Measurements from ENCODE around the gene SLC22A12.

The SLC22A12 gene

DNA sequence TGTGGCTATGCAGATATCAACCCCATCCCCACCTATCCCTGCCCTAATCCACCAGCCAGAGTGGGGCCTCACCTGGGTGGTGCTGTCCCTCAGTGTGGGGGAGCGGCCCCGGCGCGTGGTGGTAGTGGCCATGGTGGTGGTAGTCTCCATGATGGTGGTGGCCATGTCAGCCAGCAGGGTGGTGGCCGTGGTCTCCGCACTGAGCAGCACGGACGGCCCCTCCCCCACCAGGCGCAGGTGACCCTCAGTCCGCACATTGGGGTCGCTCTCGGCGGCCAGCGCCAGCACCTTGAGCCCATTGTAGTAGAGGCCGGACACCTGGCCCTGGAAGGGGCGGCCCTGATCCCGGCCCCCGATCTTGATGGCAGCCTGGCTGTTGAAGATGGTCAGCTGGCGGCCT is 31.7 kb downstream of the SLC22A12 start:
- Histone ChIP-seq H3K14ac (ENCODE audit: low read length) (no peak overlapping the region), H3K23ac (ENCODE audit: low read depth, low read length, poor library complexity) (peak overlapping the region; percentile 48), H3K9ac (ENCODE audit: low read depth, low read length, poor library complexity) (peak overlapping the region; percentile 60), H4K8ac (ENCODE audit: low read depth, low read length) (no peak overlapping the region), H3K9me3 (replicated peaks in 1 of 2; ENCODE audit: control insufficient read depth in 2 of 2, insufficient read depth in 1 of 2, low read depth in 1 of 2, low read length in 2 of 2) (no peaks in the 10 kb centered on the region), H3K27me3 (ENCODE audit: control insufficient read depth in 3 of 3, insufficient read depth in 3 of 3, low read depth in 1 of 3, low read length in 3 of 3) (no peaks in the 10 kb centered on the region), H2BK15ac (ENCODE audit: low read length) (no peak overlapping the region), H3K4ac (ENCODE audit: low read length) (no peak overlapping the region), H2BK5ac (ENCODE audit: low read length) (no peak overlapping the region), H2AK5ac (ENCODE audit: low read depth, low read length) (peak overlapping the region; percentile 61), H3K18ac (ENCODE audit: low read length) (no peak overlapping the region), H3K36me3 (replicated peaks in 1 of 2; ENCODE audit: control insufficient read depth in 2 of 2, insufficient read depth in 2 of 2, low read length in 2 of 2) (peaks cover 0 to 5% of the 10 kb centered on the region in 2 donors), H3K4me1 (ENCODE audit: control insufficient read depth in 2 of 2, insufficient read depth in 1 of 2, low read depth in 1 of 2, low read length in 2 of 2) (peaks cover 22 to 30% of the 10 kb centered on the region in 2 donors), H3K4me3 (ENCODE audit: low read length in 2 of 2) (no peak overlapping the region), H2AFZ (ENCODE audit: low read length) (no peak overlapping the region), H4K91ac (ENCODE audit: low read depth, low read length, poor library complexity) (no peak overlapping the region), H2BK120ac (ENCODE audit: low read depth, low read length) (no peak overlapping the region), H3K27ac (replicated peaks; ENCODE audit: low read length) (no peak overlapping the region), H3K4me2 (ENCODE audit: insufficient read depth, low read length, poor library complexity, severe bottlenecking) (no peak overlapping the region), H2BK12ac (ENCODE audit: low read length) (peak overlapping the region; percentile 52), H3K79me1 (ENCODE audit: low read depth, low read length) (peaks cover 2% of the 10 kb centered on the region)
- DNase-seq (ENCODE audit: low spot score): no peak
- no CpG with 5 or more reads among the region's 19 CpGs for WGBS, 2 donors (ENCODE audit: extremely low coverage in 2 of 2, insufficient read length in 2 of 2, insufficient replicate concordance in 1 of 2)

- Histone ChIP-seq H3K9ac (ENCODE audit: low read depth, low read length, poor library complexity) (no peak overlapping the region), H3K4ac (ENCODE audit: low read length) (no peak overlapping the region), H2BK15ac (ENCODE audit: low read length) (no peak overlapping the region), H3K9me3 (replicated peaks in 1 of 2; ENCODE audit: control insufficient read depth in 2 of 2, insufficient read depth in 1 of 2, low read depth in 1 of 2, low read length in 2 of 2) (no peaks in the 10 kb centered on the region), H3K4me3 (ENCODE audit: low read length in 2 of 2) (no peak overlapping the region), H3K23ac (ENCODE audit: low read depth, low read length, poor library complexity) (no peak overlapping the region), H2BK12ac (ENCODE audit: low read length) (no peak overlapping the region), H2AK5ac (ENCODE audit: low read depth, low read length) (no peak overlapping the region), H3K14ac (ENCODE audit: low read length) (no peak overlapping the region), H2BK120ac (ENCODE audit: low read depth, low read length) (no peak overlapping the region), H3K27ac (replicated peaks; ENCODE audit: low read length) (no peak overlapping the region), H4K91ac (ENCODE audit: low read depth, low read length, poor library complexity) (no peak overlapping the region), H3K79me1 (ENCODE audit: low read depth, low read length) (peaks cover 2% of the 10 kb centered on the region), H4K8ac (ENCODE audit: low read depth, low read length) (no peak overlapping the region), H3K4me2 (ENCODE audit: insufficient read depth, low read length, poor library complexity, severe bottlenecking) (no peak overlapping the region), H2AFZ (ENCODE audit: low read length) (no peak overlapping the region), H3K18ac (ENCODE audit: low read length) (peak overlapping the region; percentile 53), H3K27me3 (ENCODE audit: control insufficient read depth in 3 of 3, insufficient read depth in 3 of 3, low read depth in 1 of 3, low read length in 3 of 3) (no peaks in the 10 kb centered on the region), H2BK5ac (ENCODE audit: low read length) (no peak overlapping the region), H3K36me3 (replicated peaks in 1 of 2; ENCODE audit: control insufficient read depth in 2 of 2, insufficient read depth in 2 of 2, low read length in 2 of 2) (peaks cover 0 to 5% of the 10 kb centered on the region in 2 donors), H3K4me1 (ENCODE audit: control insufficient read depth in 2 of 2, insufficient read depth in 1 of 2, low read depth in 1 of 2, low read length in 2 of 2) (peaks cover 17 to 26% of the 10 kb centered on the region in 2 donors)
- DNase-seq (ENCODE audit: low spot score): no peak
- no CpG with 5 or more reads among the region's 4 CpGs for WGBS, 2 donors (ENCODE audit: extremely low coverage in 2 of 2, insufficient read length in 2 of 2, insufficient replicate concordance in 1 of 2)
These were observed 34.0 kb downstream of the SLC22A12 start for GRCh38 chr11:64624883-64625481.

- H3K4me2 ChIP-seq (ENCODE audit: insufficient read depth, low read length, poor library complexity, severe bottlenecking): no peak overlapping the region
- no peak overlapping the region for H3K4me3 ChIP-seq (ENCODE audit: low read length in 2 of 2)
- DNase-seq (ENCODE audit: low spot score): no peak
- H3K9me3 ChIP-seq (replicated peaks in 1 of 2; ENCODE audit: control insufficient read depth in 2 of 2, insufficient read depth in 1 of 2, low read depth in 1 of 2, low read length in 2 of 2): no peaks in the 10 kb centered on the region
- H3K9ac ChIP-seq (ENCODE audit: low read depth, low read length, poor library complexity): no peak overlapping the region
- H4K8ac ChIP-seq (ENCODE audit: low read depth, low read length): no peak overlapping the region
- no peak overlapping the region for H2AK5ac ChIP-seq (ENCODE audit: low read depth, low read length)
- H2BK5ac ChIP-seq (ENCODE audit: low read length): no peak overlapping the region
- no CpG with 5 or more reads among the region's 9 CpGs for WGBS, 2 donors (ENCODE audit: extremely low coverage in 2 of 2, insufficient read length in 2 of 2, insufficient replicate concordance in 1 of 2)
- no peak overlapping the region for H3K4ac ChIP-seq (ENCODE audit: low read length)
- peaks cover 0 to 4% (median 0%) of the 10 kb centered on the region in 3 experiments for H3K27me3 ChIP-seq (ENCODE audit: control insufficient read depth in 3 of 3, insufficient read depth in 3 of 3, low read depth in 1 of 3, low read length in 3 of 3)
- H3K18ac ChIP-seq (ENCODE audit: low read length): no peak overlapping the region
- H3K23ac ChIP-seq (ENCODE audit: low read depth, low read length, poor library complexity): no peak overlapping the region
- peak overlapping the region; percentile 55 for H2BK15ac ChIP-seq (ENCODE audit: low read length)
- H3K79me1 ChIP-seq (ENCODE audit: low read depth, low read length): peaks cover 2% of the 10 kb centered on the region
- H2BK12ac ChIP-seq (ENCODE audit: low read length): no peak overlapping the region
- H3K14ac ChIP-seq (ENCODE audit: low read length): no peak overlapping the region
- no peak overlapping the region for H4K91ac ChIP-seq (ENCODE audit: low read depth, low read length, poor library complexity)
- H2AFZ ChIP-seq (ENCODE audit: low read length): no peak overlapping the region
- peaks cover under 1 to 11% of the 10 kb centered on the region in 2 donors for H3K4me1 ChIP-seq (ENCODE audit: control insufficient read depth in 2 of 2, insufficient read depth in 1 of 2, low read depth in 1 of 2, low read length in 2 of 2)
- H3K36me3 ChIP-seq (replicated peaks in 1 of 2; ENCODE audit: control insufficient read depth in 2 of 2, insufficient read depth in 2 of 2, low read length in 2 of 2): peaks cover under 1 to 5% of the 10 kb centered on the region in 2 donors
- no peak overlapping the region for H2BK120ac ChIP-seq (ENCODE audit: low read depth, low read length)
- H3K27ac ChIP-seq (replicated peaks; ENCODE audit: low read length): peak overlapping the region; percentile 37
These were observed 35.6 kb downstream of the SLC22A12 start for GRCh38 chr11:64626637-64627036.

DNA sequence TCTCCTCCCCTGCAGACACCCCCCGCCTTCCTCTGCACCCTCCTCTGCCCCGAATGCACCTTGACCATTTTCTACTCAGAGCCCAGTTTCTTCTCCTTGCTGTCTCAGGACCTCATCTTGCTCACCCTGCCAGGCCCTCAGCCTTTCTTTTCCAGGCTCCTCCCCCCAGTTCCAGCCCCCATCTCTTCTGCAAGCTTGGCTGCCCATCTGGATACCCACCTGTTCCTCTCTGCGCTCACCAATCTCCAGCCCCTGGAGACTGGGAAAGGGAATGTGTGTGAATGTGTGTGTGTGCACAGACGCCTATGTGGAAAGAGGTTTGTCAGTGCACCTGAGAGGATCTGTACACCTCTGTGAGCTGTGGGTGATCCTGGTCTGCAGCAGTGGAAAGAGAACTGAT is 36.4 kb downstream of the SLC22A12 start:
- Histone ChIP-seq H2AFZ (ENCODE audit: low read length) (no peak overlapping the region), H3K23ac (ENCODE audit: low read depth, low read length, poor library complexity) (no peak overlapping the region), H3K4me2 (ENCODE audit: insufficient read depth, low read length, poor library complexity, severe bottlenecking) (no peak overlapping the region), H3K79me1 (ENCODE audit: low read depth, low read length) (no peaks in the 10 kb centered on the region), H4K91ac (ENCODE audit: low read depth, low read length, poor library complexity) (no peak overlapping the region), H3K18ac (ENCODE audit: low read length) (peak overlapping the region; percentile 17), H3K4me1 (ENCODE audit: control insufficient read depth in 2 of 2, insufficient read depth in 1 of 2, low read depth in 1 of 2, low read length in 2 of 2) (peaks cover 0 to 11% of the 10 kb centered on the region in 2 donors), H3K27me3 (ENCODE audit: control insufficient read depth in 3 of 3, insufficient read depth in 3 of 3, low read depth in 1 of 3, low read length in 3 of 3) (peaks cover 0 to 4% (median 0%) of the 10 kb centered on the region in 3 experiments), H3K14ac (ENCODE audit: low read length) (no peak overlapping the region), H2BK120ac (ENCODE audit: low read depth, low read length) (no peak overlapping the region), H4K8ac (ENCODE audit: low read depth, low read length) (no peak overlapping the region), H2BK5ac (ENCODE audit: low read length) (no peak overlapping the region), H3K9me3 (replicated peaks in 1 of 2; ENCODE audit: control insufficient read depth in 2 of 2, insufficient read depth in 1 of 2, low read depth in 1 of 2, low read length in 2 of 2) (no peaks in the 10 kb centered on the region), H2BK12ac (ENCODE audit: low read length) (no peak overlapping the region), H3K4me3 (ENCODE audit: low read length in 2 of 2) (no peak overlapping the region), H3K27ac (replicated peaks; ENCODE audit: low read length) (no peak overlapping the region), H2BK15ac (ENCODE audit: low read length) (peak overlapping the region; percentile 55), H3K9ac (ENCODE audit: low read depth, low read length, poor library complexity) (no peak overlapping the region), H2AK5ac (ENCODE audit: low read depth, low read length) (no peak overlapping the region), H3K4ac (ENCODE audit: low read length) (no peak overlapping the region), H3K36me3 (replicated peaks in 1 of 2; ENCODE audit: control insufficient read depth in 2 of 2, insufficient read depth in 2 of 2, low read length in 2 of 2) (peaks cover 5 to 6% of the 10 kb centered on the region in 2 donors)
- no peak for DNase-seq (ENCODE audit: low spot score)
- no CpG with 5 or more reads among the region's 4 CpGs for WGBS, 2 donors (ENCODE audit: extremely low coverage in 2 of 2, insufficient read length in 2 of 2, insufficient replicate concordance in 1 of 2)
